PC-9 (cell line): ENCODE data around the gene ST8SIA1. TPM values are rescaled to one million over a fixed set of nuclear protein-coding genes. Genes with fewer than 3 reads are reported as not detected.
"Not testable (repeated sequence)": the region's sequence is repeated elsewhere in the genome, so short reads cannot be mapped to it uniquely, and the experiment has no call there.

Source experiments
- BruUV-seq: library from RNA; stranded (reverse); fragments of 400-500 nt; replicated peaks from 2 replicates; lab custom pipeline; 2021; lab: Mats Ljungman, UMichigan
- CTCF ChIA-PET: fragments of 300-600 bp; sonication (Branson Sonifier 250); formaldehyde crosslinking; loops from one replicate; lab custom pipeline; 2022; ENCODE audit warnings: antibody characterized with exemption; lab: Charles Lee
- POLR2A ChIA-PET: fragments of 300-600 bp; sonication (Branson Sonifier 250); formaldehyde crosslinking; loops from one replicate; lab custom pipeline; 2022; ENCODE audit warnings: antibody characterized with exemption; ENCODE audit not compliant: unreplicated experiment; lab: Charles Lee
- DNase-seq, 2 experiments: peaks; one replicate each; pipeline versions ENCODE4 v3.0.0 to v3.0.0-alpha.2; 2015 to 2022; ENCODE audit warnings: mixed read lengths in 1 of 2
- H2AFZ ChIP-seq: fragments of 200-600 bp; sonication (generic); 2 replicates; pipeline ENCODE4 v1.8.1; 2017; ENCODE audit warnings: antibody characterized with exemption
- H3F3A ChIP-seq: fragments of 200-600 bp; sonication (generic); 2 replicates; pipeline ENCODE4 v1.8.1; 2017; ENCODE audit warnings: antibody characterized with exemption, mild to moderate bottlenecking, low read depth; ENCODE audit not compliant: insufficient read depth
- H3K27ac ChIP-seq: fragments of 200-600 bp; sonication (generic); 2 replicates; pipeline ENCODE4 v1.6.1; 2016; ENCODE audit warnings: mixed run types
- H3K27me3 ChIP-seq: fragments of 200-600 bp; sonication (generic); 2 replicates; pipeline ENCODE4 v1.6.1; 2016; ENCODE audit warnings: low read depth, mixed run types; ENCODE audit not compliant: insufficient read depth
- H3K36me3 ChIP-seq: fragments of 200-600 bp; sonication (generic); 2 replicates; pipeline ENCODE4 v1.6.1; 2016; ENCODE audit warnings: low read depth, mixed run types
- H3K4me1 ChIP-seq: fragments of 200-600 bp; sonication (generic); replicated peaks from 2 replicates; pipeline ENCODE4 v1.6.1; 2016; ENCODE audit warnings: mixed run types; ENCODE audit not compliant: insufficient read depth
- H3K4me2 ChIP-seq: fragments of 200-600 bp; sonication (generic); 2 replicates; pipeline ENCODE4 v1.6.1; 2017; ENCODE audit warnings: mixed run types
- H3K4me3 ChIP-seq: fragments of 200-600 bp; sonication (generic); 2 replicates; pipeline ENCODE4 v1.6.1; 2016; ENCODE audit warnings: mixed run types
- H3K79me2 ChIP-seq: fragments of 200-600 bp; sonication (generic); 2 replicates; pipeline ENCODE4 v1.6.1; 2017; ENCODE audit warnings: low read depth, mixed run types
- H3K9me2 ChIP-seq: fragments of 200-600 bp; sonication (generic); 2 replicates; pipeline ENCODE4 v1.8.1; 2017; ENCODE audit warnings: mild to moderate bottlenecking; ENCODE audit not compliant: insufficient read depth
- H3K9me3 ChIP-seq: fragments of 200-600 bp; sonication (generic); 2 replicates; pipeline ENCODE4 v1.8.1; 2016; ENCODE audit warnings: low read depth; ENCODE audit not compliant: insufficient read depth
- H4K20me1 ChIP-seq: fragments of 200-600 bp; sonication (generic); 2 replicates; pipeline ENCODE4 v1.8.1; 2017; ENCODE audit not compliant: insufficient read depth
- EZH2 ChIP-seq: fragments of 200-600 bp; sonication (generic); IDR thresholded peaks from 2 replicates; pipeline ENCODE4 v1.8.0; 2017; ENCODE audit warnings: antibody characterized with exemption, low read depth
- intact Hi-C: fragments of 100-400 bp; cut with micrococcal nuclease; formaldehyde crosslinking; loops from one replicate; pipeline ENCODE4 v1.10.0; 2022; ENCODE audit not compliant: unreplicated experiment
- total RNA-seq: library from RNA; stranded (reverse); gene quantifications from 2 replicates; pipeline ENCODE4 v1.2.3, GENCODE V29; 2021
- TF ChIP-seq, protein P1 (sequence below): fragments of 200-600 bp; sonication (generic); conservative IDR thresholded peaks from 2 replicates; pipeline ENCODE4 v1.6.1; 2017; ENCODE audit warnings: mixed run types, antibody characterized with exemption, mild to moderate bottlenecking, moderate library complexity

Gene ST8SIA1
- total RNA-seq, 1 experiment from 2014 or later: 3.1 TPM

DNA sequence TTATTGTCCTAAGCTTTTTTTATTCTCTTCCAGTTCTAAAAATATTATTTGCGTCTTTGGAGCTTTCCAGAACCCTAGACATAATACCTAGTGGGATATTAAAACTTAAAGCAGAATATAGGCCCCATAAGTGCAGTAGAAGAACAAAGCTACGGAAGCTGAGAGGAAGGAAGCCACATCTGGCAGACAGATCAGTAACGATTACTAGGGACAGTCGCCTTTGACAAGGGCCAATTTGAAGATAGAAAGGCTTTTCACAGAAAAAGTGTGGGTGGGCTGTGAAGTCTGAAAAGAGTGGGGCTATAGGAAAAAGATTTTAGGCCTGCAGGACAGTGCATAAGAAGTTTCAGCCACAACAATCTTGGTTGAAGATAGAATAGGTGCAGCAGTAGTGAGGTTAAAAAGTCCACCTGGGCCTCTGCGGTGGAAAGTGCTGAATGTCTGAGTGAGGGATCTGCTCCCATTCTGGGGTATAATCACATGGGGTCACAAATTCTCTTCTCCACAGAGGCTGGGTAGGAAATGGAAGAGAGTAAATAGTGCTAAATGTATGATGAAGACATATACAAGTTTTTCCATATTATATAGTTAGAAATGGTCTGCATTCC, 174.0 kb downstream of the ST8SIA1 start:
- no peaks in the 10 kb centered on the region for H3K4me1 ChIP-seq
- H3K27ac ChIP-seq: no peak overlapping the region
- no peaks in the 10 kb centered on the region for H4K20me1 ChIP-seq
- no peak overlapping the region for H2AFZ ChIP-seq
- no peak for TF ChIP-seq EZH2
- TF ChIP-seq, protein P1, sequence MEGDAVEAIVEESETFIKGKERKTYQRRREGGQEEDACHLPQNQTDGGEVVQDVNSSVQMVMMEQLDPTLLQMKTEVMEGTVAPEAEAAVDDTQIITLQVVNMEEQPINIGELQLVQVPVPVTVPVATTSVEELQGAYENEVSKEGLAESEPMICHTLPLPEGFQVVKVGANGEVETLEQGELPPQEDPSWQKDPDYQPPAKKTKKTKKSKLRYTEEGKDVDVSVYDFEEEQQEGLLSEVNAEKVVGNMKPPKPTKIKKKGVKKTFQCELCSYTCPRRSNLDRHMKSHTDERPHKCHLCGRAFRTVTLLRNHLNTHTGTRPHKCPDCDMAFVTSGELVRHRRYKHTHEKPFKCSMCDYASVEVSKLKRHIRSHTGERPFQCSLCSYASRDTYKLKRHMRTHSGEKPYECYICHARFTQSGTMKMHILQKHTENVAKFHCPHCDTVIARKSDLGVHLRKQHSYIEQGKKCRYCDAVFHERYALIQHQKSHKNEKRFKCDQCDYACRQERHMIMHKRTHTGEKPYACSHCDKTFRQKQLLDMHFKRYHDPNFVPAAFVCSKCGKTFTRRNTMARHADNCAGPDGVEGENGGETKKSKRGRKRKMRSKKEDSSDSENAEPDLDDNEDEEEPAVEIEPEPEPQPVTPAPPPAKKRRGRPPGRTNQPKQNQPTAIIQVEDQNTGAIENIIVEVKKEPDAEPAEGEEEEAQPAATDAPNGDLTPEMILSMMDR: no peak
- no peaks in the 10 kb centered on the region for H3K9me2 ChIP-seq
- CTCF ChIA-PET: no interaction called here
- no TSS peak for BruUV-seq
- no peak overlapping the region for H3K4me3 ChIP-seq
- DNase-seq: no peak
- no peaks in the 10 kb centered on the region for H3K36me3 ChIP-seq
- H3K9me3 ChIP-seq: no peaks in the 10 kb centered on the region
- POLR2A ChIA-PET: no interaction called here
- no peaks in the 10 kb centered on the region for H3K27me3 ChIP-seq
- no peak overlapping the region for H3K4me2 ChIP-seq
- no peaks in the 10 kb centered on the region for H3F3A ChIP-seq
- intact Hi-C loops: no loop called here
- H3K79me2 ChIP-seq: no peaks in the 10 kb centered on the region

DNA sequence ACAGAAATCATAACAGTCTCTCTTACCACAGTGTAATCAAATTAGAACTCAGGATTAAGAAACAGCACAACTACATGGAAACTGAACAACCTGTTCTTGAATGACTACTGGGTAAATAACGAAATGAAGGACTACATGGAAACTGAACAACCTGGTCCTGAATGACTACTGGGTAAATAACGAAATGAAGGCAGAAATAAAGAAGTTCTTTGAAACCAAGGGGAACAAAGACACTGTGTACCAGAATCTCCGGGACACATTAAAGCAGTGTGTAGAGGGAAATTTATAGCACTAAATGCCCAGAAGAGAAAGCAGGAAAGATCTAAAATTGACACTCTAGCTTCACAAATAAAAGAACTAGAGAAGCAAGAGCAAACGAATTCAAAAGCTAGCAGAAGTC, 185.2 kb downstream of the ST8SIA1 start:
- H3K4me1 ChIP-seq, CTCF ChIA-PET, POLR2A ChIA-PET, H2AFZ ChIP-seq, H3K4me3 ChIP-seq, H3K27me3 ChIP-seq, H3K27ac ChIP-seq, H3K9me3 ChIP-seq, H3K79me2 ChIP-seq, H3K4me2 ChIP-seq, BruUV-seq, intact Hi-C loops, DNase-seq, H4K20me1 ChIP-seq, H3F3A ChIP-seq, H3K36me3 ChIP-seq, H3K9me2 ChIP-seq: not testable (repeated sequence)

DNA sequence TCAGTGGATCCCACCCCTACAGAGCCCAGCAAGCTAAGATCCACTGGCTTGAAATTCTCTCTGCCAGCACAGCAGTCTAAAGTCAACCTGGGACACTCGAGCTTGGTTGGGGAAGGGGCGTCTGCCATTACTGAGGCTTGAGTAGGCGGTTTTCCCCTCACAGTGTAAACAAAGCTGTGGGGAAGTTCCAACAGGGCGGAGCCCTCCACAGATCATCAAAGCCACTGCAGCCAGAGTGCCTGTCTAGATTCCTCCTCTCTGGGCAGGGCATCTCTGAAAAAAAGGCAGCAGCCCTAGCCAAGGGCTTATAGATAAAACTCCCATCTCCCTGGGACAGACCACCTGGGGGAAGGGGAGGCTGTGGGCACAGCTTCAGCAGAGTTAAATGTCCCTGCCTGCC, 187.8 kb downstream of the ST8SIA1 start:
- H2AFZ ChIP-seq, H3K4me2 ChIP-seq, H3K79me2 ChIP-seq, H3K9me3 ChIP-seq, H3K9me2 ChIP-seq, CTCF ChIA-PET, H3K4me3 ChIP-seq, H3K27ac ChIP-seq, H3K4me1 ChIP-seq, BruUV-seq, POLR2A ChIA-PET, H3F3A ChIP-seq, intact Hi-C loops, H3K27me3 ChIP-seq, DNase-seq, H3K36me3 ChIP-seq, H4K20me1 ChIP-seq: not testable (repeated sequence)

Other genes starting within 250 kb of the ST8SIA1 start
- gene C2CD5, start 209.8 kb upstream of the ST8SIA1 start, total RNA-seq: 27.5 and 28.6 TPM in 2 replicates